OCI-LY3 (cell line): ENCODE results near the gene SFT2D1.
"Not testable (repeated sequence)": the region's sequence is repeated elsewhere in the genome, so short reads cannot be mapped to it uniquely, and the experiment has no call there.

Experiments used
- H2AFZ ChIP-seq: fragments of 200-600, 300-600 bp; shearing (Covaris generic); 2 replicates; pipeline ENCODE4 v1.6.0; 2014; ENCODE audit warnings: antibody characterized with exemption, low read depth, low read length
- H3K27ac ChIP-seq: fragments of 200-600, 300-600 bp; sonication (generic); 2 replicates; pipeline ENCODE4 v1.5.1; 2014; ENCODE audit warnings: mild to moderate bottlenecking, low read length, moderate library complexity, mixed read lengths
- H3K27me3 ChIP-seq: fragments of 200-600, 300-600 bp; sonication (generic); 2 replicates; pipeline ENCODE4 v1.6.1; 2014; ENCODE audit warnings: low read depth, low read length, mixed read lengths
- H3K36me3 ChIP-seq: fragments of 200-600, 300-600 bp; sonication (generic); replicated peaks from 2 replicates; pipeline ENCODE3; 2014; ENCODE audit warnings: low read depth, low read length, mixed read lengths
- H3K4me1 ChIP-seq: fragments of 300-600, 200-600 bp; sonication (generic); 2 replicates; pipeline ENCODE4 v1.6.1; 2014; ENCODE audit warnings: low read length, mixed read lengths
- H3K4me2 ChIP-seq: fragments of 200-600, 300-600 bp; sonication (generic); 2 replicates; pipeline ENCODE4 v1.6.1; 2014; ENCODE audit warnings: low read length, mixed read lengths
- H3K4me3 ChIP-seq: fragments of 300-600, 200-600 bp; sonication (generic); 2 replicates; pipeline ENCODE4 v1.5.1; 2014; ENCODE audit warnings: antibody characterized with exemption, mild to moderate bottlenecking, low read length, moderate library complexity
- H3K79me2 ChIP-seq: fragments of 300-600, 200-600 bp; shearing (Covaris generic); 2 replicates; pipeline ENCODE4 v1.6.1; 2014; ENCODE audit warnings: mild to moderate bottlenecking, low read length, mixed read lengths
- H3K9ac ChIP-seq: fragments of 300-600, 200-600 bp; shearing (Covaris generic); 2 replicates; pipeline ENCODE4 v1.6.0; 2014; ENCODE audit warnings: mild to moderate bottlenecking, low read length, moderate library complexity
- H3K9me3 ChIP-seq: fragments of 200-600, 300-600 bp; shearing (Covaris generic); 2 replicates; pipeline ENCODE4 v1.6.1; 2014; ENCODE audit warnings: low read length, mixed read lengths; ENCODE audit not compliant: insufficient read depth
- H4K20me1 ChIP-seq: fragments of 200-600, 300-600 bp; sonication (generic); 2 replicates; pipeline ENCODE4 v1.6.1; 2016; ENCODE audit warnings: low read length, mixed read lengths; ENCODE audit not compliant: insufficient read depth
- EZH2phosphoT487 ChIP-seq: fragments of 200-600 bp; shearing (Covaris generic); IDR thresholded peaks from 2 replicates; pipeline ENCODE4 v1.6.1; 2018; ENCODE audit warnings: antibody characterized with exemption, mixed run types, low read depth
- TF ChIP-seq, protein P1 (sequence below): fragments of 200-600, 300-600 bp; sonication (generic); IDR thresholded peaks from 2 replicates; pipeline ENCODE4 v1.5.1; 2014; ENCODE audit warnings: antibody characterized with exemption, low read length, low read depth

SFT2D1 gene

DNA sequence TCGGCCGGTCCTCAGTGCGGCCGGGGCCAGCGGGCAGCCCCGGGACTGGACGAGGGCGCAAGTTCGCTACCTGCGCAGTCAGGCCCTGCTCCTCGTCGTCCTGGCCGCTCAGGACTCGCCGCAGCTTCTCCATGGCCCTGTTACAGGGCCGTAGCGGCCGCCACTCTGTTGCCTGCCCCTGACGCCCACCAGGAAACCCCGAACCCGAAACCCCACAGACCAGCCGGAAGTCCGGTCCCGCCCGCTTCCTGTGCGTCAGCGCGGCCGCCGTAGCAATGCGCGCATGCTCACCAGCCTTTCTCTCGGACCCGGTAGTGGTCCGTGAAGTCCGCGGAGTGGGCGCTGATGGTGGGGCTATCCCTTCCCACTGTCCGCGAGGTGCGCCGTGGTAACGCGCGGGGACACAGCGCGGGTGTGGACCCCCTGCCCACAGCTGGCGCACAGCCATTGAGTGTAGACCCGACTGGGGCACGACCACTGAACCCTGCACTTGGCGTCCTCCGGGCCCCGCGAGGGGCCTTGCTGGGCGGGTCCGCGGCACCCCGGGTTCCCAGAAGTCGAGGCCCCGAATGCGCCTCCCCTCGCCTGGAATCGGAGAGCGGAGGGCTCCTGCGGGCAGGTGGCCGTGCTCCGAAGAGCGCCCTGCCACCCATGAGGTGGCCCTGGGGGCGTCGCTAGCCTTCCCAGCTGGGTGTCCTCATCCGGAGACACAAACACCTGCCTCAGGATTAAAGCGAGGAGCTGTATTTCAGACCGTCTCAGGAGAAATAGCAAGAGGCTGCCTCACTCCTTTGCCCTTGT lies at the start of gene SFT2D1:
TSS of gene SFT2D1 (minus strand) at position 197 of the 801 bp plus-strand sequence. CDS start at position 133, 64 bp downstream.
- H3K79me2 ChIP-seq: peaks cover 55% of the 10 kb centered on the region
- peaks cover 9% of the 10 kb centered on the region for H3K4me1 ChIP-seq
- TF ChIP-seq, protein P1, sequence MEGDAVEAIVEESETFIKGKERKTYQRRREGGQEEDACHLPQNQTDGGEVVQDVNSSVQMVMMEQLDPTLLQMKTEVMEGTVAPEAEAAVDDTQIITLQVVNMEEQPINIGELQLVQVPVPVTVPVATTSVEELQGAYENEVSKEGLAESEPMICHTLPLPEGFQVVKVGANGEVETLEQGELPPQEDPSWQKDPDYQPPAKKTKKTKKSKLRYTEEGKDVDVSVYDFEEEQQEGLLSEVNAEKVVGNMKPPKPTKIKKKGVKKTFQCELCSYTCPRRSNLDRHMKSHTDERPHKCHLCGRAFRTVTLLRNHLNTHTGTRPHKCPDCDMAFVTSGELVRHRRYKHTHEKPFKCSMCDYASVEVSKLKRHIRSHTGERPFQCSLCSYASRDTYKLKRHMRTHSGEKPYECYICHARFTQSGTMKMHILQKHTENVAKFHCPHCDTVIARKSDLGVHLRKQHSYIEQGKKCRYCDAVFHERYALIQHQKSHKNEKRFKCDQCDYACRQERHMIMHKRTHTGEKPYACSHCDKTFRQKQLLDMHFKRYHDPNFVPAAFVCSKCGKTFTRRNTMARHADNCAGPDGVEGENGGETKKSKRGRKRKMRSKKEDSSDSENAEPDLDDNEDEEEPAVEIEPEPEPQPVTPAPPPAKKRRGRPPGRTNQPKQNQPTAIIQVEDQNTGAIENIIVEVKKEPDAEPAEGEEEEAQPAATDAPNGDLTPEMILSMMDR: no peak
- TF ChIP-seq EZH2phosphoT487: no peak

DNA sequence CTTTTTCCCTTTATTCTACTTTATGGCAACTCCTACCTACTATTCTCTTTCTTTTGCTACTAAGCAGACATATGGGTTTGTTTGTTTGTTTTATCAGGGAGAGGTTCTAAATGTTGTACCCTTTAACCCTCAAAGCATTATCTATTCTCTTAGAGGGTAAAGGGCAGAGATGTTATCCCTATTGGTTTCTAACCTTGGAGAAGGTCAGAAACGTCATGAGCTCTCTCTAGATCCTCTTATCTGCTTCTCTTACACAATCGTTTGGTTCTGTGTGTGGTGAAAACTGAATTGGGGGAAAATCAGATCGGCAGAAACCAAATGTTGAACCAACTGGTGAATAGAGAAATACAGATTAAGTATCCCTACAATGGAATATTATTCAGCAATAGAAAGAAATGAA lies 46.8 kb upstream of the SFT2D1 start:
- Histone ChIP-seq H3K4me3 (no peak overlapping the region), H3K4me2 (no peak overlapping the region), H3K27me3 (no peaks in the 10 kb centered on the region), H3K27ac (no peak overlapping the region), H2AFZ (no peak overlapping the region), H4K20me1 (no peaks in the 10 kb centered on the region), H3K9ac (no peak overlapping the region), H3K36me3 (no peaks in the 10 kb centered on the region), H3K79me2 (no peaks in the 10 kb centered on the region), H3K4me1 (no peaks in the 10 kb centered on the region), H3K9me3 (no peaks in the 10 kb centered on the region)
- TF ChIP-seq, protein P1: no peak
- TF ChIP-seq EZH2phosphoT487: no peak

More for the DNA sequence above, at the start of gene SFT2D1:
- no peaks in the 10 kb centered on the region for H3K27me3 ChIP-seq
- H3K9ac ChIP-seq: peak within 1 kb of the TSS; percentile 97
- H3K9me3 ChIP-seq: no peaks in the 10 kb centered on the region
- H4K20me1 ChIP-seq: peaks cover 12% of the 10 kb centered on the region
- peak within 1 kb of the TSS; percentile 69 for H3K27ac ChIP-seq
- peak within 1 kb of the TSS; percentile 100 for H3K4me3 ChIP-seq
- no peaks in the 10 kb centered on the region for H3K36me3 ChIP-seq
- H3K4me2 ChIP-seq: peak within 1 kb of the TSS; percentile 94
- H2AFZ ChIP-seq: peak within 1 kb of the TSS; percentile 29

DNA sequence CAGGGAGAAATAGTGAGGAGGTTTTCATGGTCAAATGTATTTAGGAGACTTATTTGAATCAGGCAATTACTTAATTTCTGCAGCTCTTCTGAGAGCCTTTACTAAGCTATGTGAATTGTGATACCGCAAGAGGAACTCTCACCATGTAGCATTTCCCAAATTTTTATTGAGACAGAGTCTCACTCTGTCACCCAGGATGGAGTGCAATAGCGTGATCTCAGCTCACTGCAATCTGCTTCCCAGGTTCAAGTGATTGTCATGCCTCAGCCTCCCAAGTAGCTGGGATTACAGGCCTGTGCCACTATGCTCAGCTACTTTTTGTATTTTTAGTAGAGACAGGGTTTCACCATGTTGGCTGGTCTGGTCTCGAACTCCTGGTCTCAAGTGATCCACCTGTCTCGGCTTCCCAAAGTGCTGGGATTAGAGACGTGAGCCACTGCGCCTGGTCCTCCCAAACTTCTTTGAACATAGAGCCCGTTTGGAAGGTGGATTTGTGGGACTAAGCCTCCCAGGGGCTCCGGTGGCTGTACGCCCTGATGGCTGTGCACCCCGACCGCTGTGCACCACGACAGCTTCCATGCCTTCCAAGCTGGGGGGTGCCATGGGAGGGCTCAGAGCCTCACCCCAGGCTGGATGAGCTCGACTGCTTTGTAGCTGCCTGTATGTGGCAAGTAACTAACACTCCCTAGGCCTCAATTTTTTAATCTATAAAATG lies 46.1 kb upstream of the SFT2D1 start:
- H3K4me3 ChIP-seq: no peak overlapping the region
- H2AFZ ChIP-seq: no peak overlapping the region
- no peak overlapping the region for H3K4me2 ChIP-seq
- no peak overlapping the region for H3K9ac ChIP-seq
- no peaks in the 10 kb centered on the region; the same call in 1 of the 2 replicates for H3K79me2 ChIP-seq
- no peaks in the 10 kb centered on the region for H3K27me3 ChIP-seq
- H3K4me1 ChIP-seq: no peaks in the 10 kb centered on the region
- H4K20me1 ChIP-seq: no peaks in the 10 kb centered on the region
- no peak overlapping the region for H3K27ac ChIP-seq
- no peaks in the 10 kb centered on the region for H3K9me3 ChIP-seq
- no peak for TF ChIP-seq EZH2phosphoT487
- TF ChIP-seq, protein P1: no peak
- no peaks in the 10 kb centered on the region for H3K36me3 ChIP-seq

DNA sequence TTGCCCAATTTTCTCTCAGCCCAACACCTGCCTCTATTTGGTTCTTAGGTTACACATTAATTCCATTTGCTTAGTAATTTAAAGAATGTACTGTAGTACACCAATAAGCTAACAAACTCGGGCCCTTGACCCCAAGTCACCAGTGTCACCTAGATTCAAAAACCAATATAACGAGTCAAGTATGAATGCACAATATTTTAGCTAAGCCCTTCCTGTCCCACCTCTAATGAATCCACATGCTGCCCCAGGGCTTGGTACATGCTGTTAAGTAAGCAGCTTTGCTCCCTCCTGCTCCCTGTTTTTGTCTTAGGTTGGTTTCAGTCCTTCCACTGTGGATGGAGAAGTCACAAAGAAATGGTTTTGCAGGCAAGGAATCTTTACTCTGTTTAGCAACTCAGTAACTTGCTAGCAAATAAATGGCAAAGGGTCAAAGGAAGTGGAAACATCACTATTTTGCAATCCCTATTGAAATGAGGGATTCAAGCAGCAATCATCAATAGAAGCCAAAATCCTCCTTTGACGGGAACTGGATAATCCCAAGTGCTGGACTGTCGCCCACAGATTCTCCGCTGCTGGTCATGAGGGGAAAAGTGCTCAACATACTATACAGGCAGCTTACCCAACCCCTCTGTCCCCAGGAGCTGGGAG lies 45.4 kb upstream of the SFT2D1 start:
- Histone ChIP-seq H2AFZ (no peak overlapping the region), H3K4me1 (no peaks in the 10 kb centered on the region), H4K20me1 (no peaks in the 10 kb centered on the region), H3K79me2 (no peaks in the 10 kb centered on the region; the same call in 1 of the 2 replicates), H3K36me3 (no peaks in the 10 kb centered on the region), H3K4me3 (no peak overlapping the region), H3K4me2 (no peak overlapping the region), H3K27me3 (no peaks in the 10 kb centered on the region), H3K9ac (no peak overlapping the region), H3K9me3 (no peaks in the 10 kb centered on the region), H3K27ac (no peak overlapping the region)
- TF ChIP-seq EZH2phosphoT487: no peak
- TF ChIP-seq, protein P1: no peak

DNA sequence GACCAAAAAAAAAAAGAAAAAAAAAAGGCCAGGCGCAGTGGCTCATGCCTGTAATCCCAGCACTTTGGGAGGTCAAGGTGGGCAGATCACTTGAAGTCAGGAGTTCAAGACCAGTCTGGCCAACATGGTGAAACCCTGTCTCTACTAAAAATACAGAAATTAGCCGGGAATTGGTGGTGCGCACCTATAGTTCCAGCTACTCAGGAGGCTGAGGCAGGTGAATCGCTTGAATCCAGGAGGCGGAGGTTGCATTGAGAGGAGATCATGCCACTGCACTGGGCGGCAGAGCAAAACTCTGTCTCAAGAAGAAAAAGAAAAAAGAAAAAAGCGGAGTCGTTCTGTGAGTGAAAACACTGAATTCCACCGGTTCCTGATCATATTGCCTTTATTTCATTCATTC lies 44.8 kb upstream of the SFT2D1 start:
- H3K27me3 ChIP-seq, H3K4me3 ChIP-seq, H3K9me3 ChIP-seq, H3K79me2 ChIP-seq, H3K36me3 ChIP-seq, H3K4me2 ChIP-seq, H3K27ac ChIP-seq, H3K4me1 ChIP-seq, H4K20me1 ChIP-seq, H3K9ac ChIP-seq, H2AFZ ChIP-seq: not testable (repeated sequence)
